Measurements from ENCODE around the gene NBAS.
"Not testable (repeated sequence)": the region's sequence is repeated elsewhere in the genome, so short reads cannot be mapped to it uniquely, and the experiment has no call there.

The NBAS gene

GRCh38 chr2:15447381-15447780 lies 113.8 kb downstream of the NBAS start:
- H3K27ac ChIP-seq: no peak overlapping the region
- H3K4me3 ChIP-seq: no peak overlapping the region
- H3K36me3 ChIP-seq (ENCODE audit: insufficient read depth, low read length): peaks cover 5% of the 10 kb centered on the region
- TF ChIP-seq POLR2AphosphoS5 (IDR thresholded peaks at IDR 0.05; ENCODE audit: borderline replicate concordance, low read depth, low read length) (no peak), FOXP2 (optimal IDR thresholded peaks at IDR 0.05; ENCODE audit: control extremely low read depth, extremely low read length, insufficient read depth) (no peak), EZH2 (IDR thresholded peaks at IDR 0.05) (no peak)
- no peaks in the 10 kb centered on the region for H3K9me3 ChIP-seq (ENCODE audit: low read depth, low read length)
- H3K9ac ChIP-seq (ENCODE audit: insufficient read length): no peak overlapping the region
- no peak for DNase-seq (ENCODE audit: low read depth, low spot score)

GRCh38 chr2:15446961-15447360 lies 114.2 kb downstream of the NBAS start:
- TF ChIP-seq POLR2AphosphoS5 (IDR thresholded peaks at IDR 0.05; ENCODE audit: borderline replicate concordance, low read depth, low read length): no peak
- Histone ChIP-seq H3K9me3 (ENCODE audit: low read depth, low read length) (no peaks in the 10 kb centered on the region), H3K4me3 (no peak overlapping the region)

GRCh38 chr2:15445891-15446562 lies 115.1 kb downstream of the NBAS start:
- H3K27ac ChIP-seq: no peak overlapping the region
- no peaks in the 10 kb centered on the region for H3K9me3 ChIP-seq (ENCODE audit: low read depth, low read length)
- TF ChIP-seq EZH2 (IDR thresholded peaks at IDR 0.05) (no peak), FOXP2 (optimal IDR thresholded peaks at IDR 0.05; ENCODE audit: control extremely low read depth, extremely low read length, insufficient read depth) (no peak), POLR2AphosphoS5 (IDR thresholded peaks at IDR 0.05; ENCODE audit: borderline replicate concordance, low read depth, low read length) (no peak)
- DNase-seq (ENCODE audit: low read depth, low spot score): no peak
- H3K36me3 ChIP-seq (ENCODE audit: insufficient read depth, low read length): peaks cover 5% of the 10 kb centered on the region; the same call in 1 of the 2 replicates
- H3K9ac ChIP-seq (ENCODE audit: insufficient read length): no peak overlapping the region
- H3K4me3 ChIP-seq: no peak overlapping the region

More at GRCh38 chr2:15446961-15447360, 114.2 kb downstream of the NBAS start:
- Histone ChIP-seq H3K36me3 (ENCODE audit: insufficient read depth, low read length) (peaks cover 5% of the 10 kb centered on the region), H3K9ac (ENCODE audit: insufficient read length) (no peak overlapping the region), H3K27ac (no peak overlapping the region)
- DNase-seq (ENCODE audit: low read depth, low spot score): no peak

- not testable (repeated sequence) for H3K4me3 ChIP-seq; H3K36me3 ChIP-seq (ENCODE audit: insufficient read depth, low read length); H3K9me3 ChIP-seq (ENCODE audit: low read depth, low read length); H3K9ac ChIP-seq (ENCODE audit: insufficient read length); H3K27ac ChIP-seq; DNase-seq (ENCODE audit: low read depth, low spot score)
These were observed 121.2 kb downstream of the NBAS start for GRCh38 chr2:15439768-15440524.

- not testable (repeated sequence) for H3K27ac ChIP-seq; DNase-seq (ENCODE audit: low read depth, low spot score); H3K9ac ChIP-seq (ENCODE audit: insufficient read length); H3K36me3 ChIP-seq (ENCODE audit: insufficient read depth, low read length); H3K9me3 ChIP-seq (ENCODE audit: low read depth, low read length); H3K4me3 ChIP-seq
These were observed 121.8 kb downstream of the NBAS start for GRCh38 chr2:15439366-15439765.

- no peaks in the 10 kb centered on the region for H3K9me3 ChIP-seq (ENCODE audit: low read depth, low read length)
- DNase-seq (ENCODE audit: low read depth, low spot score): no peak
- no peak overlapping the region for H3K4me3 ChIP-seq
- H3K36me3 ChIP-seq (ENCODE audit: insufficient read depth, low read length): no peaks in the 10 kb centered on the region
- H3K9ac ChIP-seq (ENCODE audit: insufficient read length): no peak overlapping the region
- TF ChIP-seq FOXP2 (optimal IDR thresholded peaks at IDR 0.05; ENCODE audit: control extremely low read depth, extremely low read length, insufficient read depth) (no peak), EZH2 (IDR thresholded peaks at IDR 0.05) (no peak), POLR2AphosphoS5 (IDR thresholded peaks at IDR 0.05; ENCODE audit: borderline replicate concordance, low read depth, low read length) (no peak)
- H3K27ac ChIP-seq: no peak overlapping the region
These were observed 124.9 kb downstream of the NBAS start for GRCh38 chr2:15436195-15436594.

- DNase-seq (ENCODE audit: low read depth, low spot score): no peak
- Histone ChIP-seq H3K9ac (ENCODE audit: insufficient read length) (no peak overlapping the region), H3K36me3 (ENCODE audit: insufficient read depth, low read length) (no peaks in the 10 kb centered on the region), H3K9me3 (ENCODE audit: low read depth, low read length) (no peaks in the 10 kb centered on the region), H3K4me3 (no peak overlapping the region), H3K27ac (no peak overlapping the region)
- TF ChIP-seq POLR2AphosphoS5 (IDR thresholded peaks at IDR 0.05; ENCODE audit: borderline replicate concordance, low read depth, low read length): no peak
- no peak for TF ChIP-seq FOXP2 (optimal IDR thresholded peaks at IDR 0.05; ENCODE audit: control extremely low read depth, extremely low read length, insufficient read depth)
These were observed 125.7 kb downstream of the NBAS start for GRCh38 chr2:15435474-15435873.

GRCh38 chr2:15432642-15433256 lies 128.4 kb downstream of the NBAS start:
- Histone ChIP-seq H3K9me3 (ENCODE audit: low read depth, low read length) (no peaks in the 10 kb centered on the region), H3K4me3 (no peak overlapping the region), H3K36me3 (ENCODE audit: insufficient read depth, low read length) (no peaks in the 10 kb centered on the region), H3K27ac (no peak overlapping the region), H3K9ac (ENCODE audit: insufficient read length) (no peak overlapping the region)
- no peak for DNase-seq (ENCODE audit: low read depth, low spot score)
- TF ChIP-seq POLR2AphosphoS5 (IDR thresholded peaks at IDR 0.05; ENCODE audit: borderline replicate concordance, low read depth, low read length) (no peak), EZH2 (IDR thresholded peaks at IDR 0.05) (no peak), FOXP2 (optimal IDR thresholded peaks at IDR 0.05; ENCODE audit: control extremely low read depth, extremely low read length, insufficient read depth) (no peak)

GRCh38 chr2:15429032-15429431 lies 132.1 kb downstream of the NBAS start:
- no peak for DNase-seq (ENCODE audit: low read depth, low spot score)
- no peaks in the 10 kb centered on the region for H3K9me3 ChIP-seq (ENCODE audit: low read depth, low read length)
- H3K4me3 ChIP-seq: no peak overlapping the region
- H3K36me3 ChIP-seq (ENCODE audit: insufficient read depth, low read length): no peaks in the 10 kb centered on the region
- no peak overlapping the region for H3K27ac ChIP-seq
- TF ChIP-seq POLR2AphosphoS5 (IDR thresholded peaks at IDR 0.05; ENCODE audit: borderline replicate concordance, low read depth, low read length): no peak
- no peak overlapping the region for H3K9ac ChIP-seq (ENCODE audit: insufficient read length)

All from SK-N-MC (cell line).